T-helper 17 cell (primary cell): ENCODE data around the gene EPB41L4A. TPM values are rescaled to one million over a fixed set of nuclear protein-coding genes. Genes with fewer than 3 reads are reported as not detected.
"Not testable (repeated sequence)": the region's sequence is repeated elsewhere in the genome, so short reads cannot be mapped to it uniquely, and the experiment has no call there.

Source experiments
- ATAC-seq: fragments of 150-1000 bp; cut with Tn5 transposase; 2 replicates; pipeline ENCODE4 v1.10.0; 2021; ENCODE audit warnings: mild to moderate bottlenecking, moderate library complexity
- DNase-seq, 3 donors: peaks; one replicate each; pipeline versions ENCODE4 v3.0.0 to v3.0.0-alpha.2; 2020 to 2021
- H3K9me3 ChIP-seq: one replicate; pipeline ENCODE4 v1.7.0; 2013; ENCODE audit warnings: low read length, mild to moderate bottlenecking; ENCODE audit not compliant: control insufficient read depth, poor library complexity, severe bottlenecking
- H3K27ac Mint-ChIP-seq: one replicate; pipeline ENCODE4 v1.8.0; 2022; ENCODE audit warnings: mild to moderate bottlenecking, moderate library complexity, mixed read lengths
- H3K27me3 Mint-ChIP-seq: one replicate; pipeline ENCODE4 v1.8.0; 2022; ENCODE audit warnings: mixed read lengths
- H3K36me3 Mint-ChIP-seq: one replicate; pipeline ENCODE4 v1.8.0; 2022; ENCODE audit warnings: low read depth, mixed read lengths
- H3K4me1 Mint-ChIP-seq: one replicate; pipeline ENCODE4 v1.8.0; 2022; ENCODE audit warnings: mild to moderate bottlenecking, mixed read lengths
- H3K4me3 Mint-ChIP-seq: one replicate; pipeline ENCODE4 v1.8.0; 2022; ENCODE audit warnings: mild to moderate bottlenecking, moderate library complexity, mixed read lengths
- total RNA-seq, 4 donors: library from RNA in 2 of 4; stranded (reverse) in 2 of 4; gene quantifications; one replicate each; pipeline ENCODE4 v1.2.3 and lab custom pipeline; 2022 to 2026

EPB41L4A gene
- total RNA-seq, 2 donors from 2014 or later: 0.50 to 1.4 TPM

DNA sequence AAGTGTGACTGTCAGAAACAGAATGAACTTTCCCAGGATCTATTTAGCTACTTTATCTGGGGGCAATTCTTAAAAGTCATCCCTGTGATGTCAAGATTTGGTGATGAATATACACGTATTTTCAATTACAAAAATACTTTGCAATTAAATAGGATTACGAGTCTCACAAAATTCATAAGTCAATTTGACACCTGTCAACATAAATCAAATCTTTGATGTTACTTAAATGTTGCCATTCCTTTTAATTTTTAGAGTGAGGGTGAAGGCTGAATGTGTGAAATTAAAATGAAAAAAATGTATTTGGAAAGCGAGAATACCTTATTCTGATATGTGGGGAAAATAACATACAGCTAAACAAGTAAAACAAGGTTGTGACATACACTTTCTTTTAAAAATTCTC, 202.9 kb downstream of the EPB41L4A start:
- H3K27me3 Mint-ChIP-seq: peaks cover 21% of the 10 kb centered on the region
- H3K9me3 ChIP-seq: no peaks in the 10 kb centered on the region
- H3K36me3 Mint-ChIP-seq: no peaks in the 10 kb centered on the region
- H3K27ac Mint-ChIP-seq: no peak overlapping the region
- DNase-seq: no peak
- H3K4me1 Mint-ChIP-seq: no peaks in the 10 kb centered on the region
- no peak overlapping the region for H3K4me3 Mint-ChIP-seq
- ATAC-seq: no peak

GRCh38 chr5:112210430-112211005, 208.6 kb downstream of the EPB41L4A start:
- H3K9me3 ChIP-seq: no peaks in the 10 kb centered on the region
- Mint-ChIP-seq H3K4me1 (no peaks in the 10 kb centered on the region), H3K36me3 (no peaks in the 10 kb centered on the region), H3K27ac (no peak overlapping the region), H3K4me3 (no peak overlapping the region), H3K27me3 (peaks cover 30% of the 10 kb centered on the region)
- no peak for ATAC-seq
- DNase-seq: no peak

DNA sequence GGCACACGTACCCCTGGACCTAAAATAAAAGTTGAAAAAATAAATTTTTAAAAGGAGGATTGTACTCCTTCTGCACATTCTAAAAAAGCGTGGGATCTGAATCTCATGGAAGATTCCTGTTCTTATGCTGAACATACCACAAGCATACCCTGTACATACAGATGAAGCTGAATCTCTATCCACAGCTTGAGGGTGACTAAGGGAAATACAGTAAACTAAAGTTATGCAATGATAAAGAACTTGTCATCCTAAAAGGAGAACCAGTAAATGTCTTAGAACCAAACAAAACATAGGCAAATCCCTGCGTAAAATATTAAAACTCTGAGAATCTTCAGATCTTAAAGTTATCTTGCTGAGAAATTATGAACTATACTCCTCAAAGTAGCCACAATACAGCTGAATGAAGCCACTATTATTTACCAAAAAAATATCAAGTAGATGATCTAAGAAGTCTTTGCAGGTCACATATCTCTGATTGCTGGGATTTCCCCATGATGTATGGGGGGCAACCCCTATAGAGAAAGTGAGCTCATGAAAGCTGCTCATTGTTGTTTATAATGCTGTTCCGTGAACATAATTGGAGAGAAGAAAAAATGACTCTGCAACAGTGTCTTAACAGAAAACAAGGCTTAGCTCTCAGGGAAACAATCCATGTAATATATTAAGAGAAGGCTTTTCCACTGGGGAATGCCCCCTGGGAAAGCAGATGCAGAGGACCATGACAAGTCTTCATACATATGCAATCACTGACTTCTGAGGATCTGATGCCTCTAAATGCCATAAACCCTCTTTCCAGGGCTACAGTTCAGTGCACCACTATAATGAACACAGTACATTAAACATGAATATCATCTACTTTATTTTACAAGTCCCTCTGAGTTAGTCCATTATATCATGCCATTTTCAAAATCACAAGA, 210.1 kb downstream of the EPB41L4A start:
- H3K36me3 Mint-ChIP-seq: no peaks in the 10 kb centered on the region
- H3K4me3 Mint-ChIP-seq: no peak overlapping the region
- DNase-seq (no peak), ATAC-seq (no peak)
- H3K27me3 Mint-ChIP-seq: peaks cover 31% of the 10 kb centered on the region
- H3K27ac Mint-ChIP-seq: no peak overlapping the region
- no peaks in the 10 kb centered on the region for H3K9me3 ChIP-seq
- H3K4me1 Mint-ChIP-seq: no peaks in the 10 kb centered on the region

GRCh38 chr5:112208195-112208594, 210.9 kb downstream of the EPB41L4A start:
- H3K4me3 Mint-ChIP-seq, DNase-seq, H3K4me1 Mint-ChIP-seq, ATAC-seq, H3K36me3 Mint-ChIP-seq, H3K27ac Mint-ChIP-seq, H3K9me3 ChIP-seq: not testable (repeated sequence)
- H3K27me3 Mint-ChIP-seq: peaks cover 30% of the 10 kb centered on the region

- no peaks in the 10 kb centered on the region for H3K4me1 Mint-ChIP-seq
- peaks cover 2% of the 10 kb centered on the region for H3K36me3 Mint-ChIP-seq
- no peak overlapping the region for H3K4me3 Mint-ChIP-seq
- peaks cover 39% of the 10 kb centered on the region for H3K27me3 Mint-ChIP-seq
- ATAC-seq (no peak), DNase-seq (no peak)
- no peak overlapping the region for H3K27ac Mint-ChIP-seq
- H3K9me3 ChIP-seq: no peaks in the 10 kb centered on the region
Measured at GRCh38 chr5:112205846-112206245, 213.2 kb downstream of the EPB41L4A start.

DNA sequence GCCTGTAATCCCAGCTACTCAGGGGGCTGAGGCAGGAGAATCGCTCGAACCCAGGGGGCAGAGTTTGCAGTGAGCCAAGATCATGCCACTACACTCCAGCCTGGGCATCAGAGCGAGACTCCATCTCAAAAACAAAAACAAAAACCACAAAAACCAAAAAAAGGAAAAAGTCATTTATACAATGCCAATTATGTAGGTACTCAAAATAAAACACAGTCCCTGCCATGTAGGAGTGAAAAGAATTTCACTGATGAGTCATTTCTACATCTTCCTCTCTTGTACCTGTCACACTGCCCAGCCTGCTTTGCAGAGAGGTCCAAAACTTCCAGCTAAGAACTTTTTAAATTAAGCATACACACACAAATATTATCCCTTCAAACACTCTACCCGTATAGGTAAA, 215.8 kb downstream of the EPB41L4A start:
- Mint-ChIP-seq H3K27ac (no peak overlapping the region), H3K27me3 (peaks cover 53% of the 10 kb centered on the region), H3K4me3 (no peak overlapping the region), H3K36me3 (peaks cover 2% of the 10 kb centered on the region), H3K4me1 (no peaks in the 10 kb centered on the region)
- ATAC-seq (no peak), DNase-seq (no peak)
- no peaks in the 10 kb centered on the region for H3K9me3 ChIP-seq

- Mint-ChIP-seq H3K27ac (no peak overlapping the region), H3K4me1 (no peaks in the 10 kb centered on the region), H3K36me3 (peaks cover 2% of the 10 kb centered on the region), H3K27me3 (peaks cover 51% of the 10 kb centered on the region), H3K4me3 (no peak overlapping the region)
- ATAC-seq: no peak
- DNase-seq: no peak
- no peaks in the 10 kb centered on the region for H3K9me3 ChIP-seq
Measured at GRCh38 chr5:112202694-112203093, 216.4 kb downstream of the EPB41L4A start.

- no peak for ATAC-seq
- DNase-seq: no peak
- Mint-ChIP-seq H3K27me3 (peaks cover 37% of the 10 kb centered on the region), H3K27ac (no peak overlapping the region), H3K36me3 (peaks cover 2% of the 10 kb centered on the region), H3K4me1 (no peaks in the 10 kb centered on the region), H3K4me3 (no peak overlapping the region)
- H3K9me3 ChIP-seq: no peaks in the 10 kb centered on the region
Measured at GRCh38 chr5:112201141-112201540, 217.9 kb downstream of the EPB41L4A start.

GRCh38 chr5:112200131-112200530, 218.9 kb downstream of the EPB41L4A start:
- peaks cover 2% of the 10 kb centered on the region for H3K36me3 Mint-ChIP-seq
- no peak for ATAC-seq
- DNase-seq: no peak
- H3K27me3 Mint-ChIP-seq: peaks cover 31% of the 10 kb centered on the region
- no peak overlapping the region for H3K4me3 Mint-ChIP-seq
- no peaks in the 10 kb centered on the region for H3K4me1 Mint-ChIP-seq
- no peaks in the 10 kb centered on the region for H3K9me3 ChIP-seq
- no peak overlapping the region for H3K27ac Mint-ChIP-seq

- Mint-ChIP-seq H3K27ac (no peak overlapping the region), H3K4me1 (no peaks in the 10 kb centered on the region), H3K4me3 (no peak overlapping the region), H3K27me3 (peaks cover 27% of the 10 kb centered on the region), H3K36me3 (no peaks in the 10 kb centered on the region)
- ATAC-seq (no peak), DNase-seq (no peak)
- no peaks in the 10 kb centered on the region for H3K9me3 ChIP-seq
Measured at GRCh38 chr5:112196584-112196983, 222.5 kb downstream of the EPB41L4A start.

DNA sequence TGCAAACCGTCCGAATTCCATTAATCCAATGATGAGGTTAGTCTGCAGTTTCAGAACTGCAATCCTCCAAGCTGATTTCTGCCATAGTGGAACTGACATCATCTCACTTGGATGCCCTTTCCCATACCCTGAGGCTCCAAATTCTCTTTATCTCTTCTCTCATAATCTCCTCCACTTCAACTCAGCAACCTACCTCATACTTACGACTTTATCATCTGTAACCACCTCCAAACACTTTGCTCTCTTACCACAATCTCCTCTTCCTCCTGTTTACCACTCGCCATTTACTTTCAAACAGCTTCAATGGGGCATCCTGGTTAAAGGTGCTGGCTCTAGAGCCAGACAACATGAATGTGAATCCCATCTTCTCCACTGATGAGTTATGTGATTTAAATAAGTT, 223.2 kb downstream of the EPB41L4A start:
- DNase-seq (no peak), ATAC-seq (no peak)
- H3K27ac Mint-ChIP-seq: no peak overlapping the region
- H3K4me1 Mint-ChIP-seq: no peaks in the 10 kb centered on the region
- no peaks in the 10 kb centered on the region for H3K36me3 Mint-ChIP-seq
- H3K27me3 Mint-ChIP-seq: peaks cover 28% of the 10 kb centered on the region
- no peak overlapping the region for H3K4me3 Mint-ChIP-seq
- H3K9me3 ChIP-seq: no peaks in the 10 kb centered on the region

DNA sequence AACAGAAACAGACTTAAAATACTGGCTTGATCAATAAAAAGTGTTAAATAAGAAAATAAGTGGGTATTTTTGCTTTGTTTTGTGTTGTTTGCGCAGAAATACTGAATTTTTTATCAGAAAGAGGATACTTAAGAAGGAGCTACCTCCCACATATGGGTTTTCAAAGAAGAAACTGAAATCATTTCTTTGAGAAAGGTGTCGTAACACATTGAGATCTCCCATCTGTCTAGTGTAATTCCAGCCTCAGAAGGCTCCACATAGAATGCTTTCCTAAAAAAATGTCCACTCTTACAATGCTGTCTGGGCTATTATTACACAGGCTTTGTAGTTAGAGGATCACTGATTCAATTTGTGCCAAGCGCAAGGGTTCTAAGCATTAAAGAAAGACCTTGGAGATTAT, 226.2 kb downstream of the EPB41L4A start:
- Mint-ChIP-seq H3K4me3 (no peak overlapping the region), H3K27me3 (peaks cover 42% of the 10 kb centered on the region), H3K4me1 (no peaks in the 10 kb centered on the region), H3K36me3 (peaks cover 7% of the 10 kb centered on the region), H3K27ac (no peak overlapping the region)
- H3K9me3 ChIP-seq: no peaks in the 10 kb centered on the region
- ATAC-seq (no peak), DNase-seq (no peak)

- no peak overlapping the region for H3K4me3 Mint-ChIP-seq
- peaks cover 49% of the 10 kb centered on the region for H3K27me3 Mint-ChIP-seq
Measured at GRCh38 chr5:112192072-112192471, 227.0 kb downstream of the EPB41L4A start.

DNA sequence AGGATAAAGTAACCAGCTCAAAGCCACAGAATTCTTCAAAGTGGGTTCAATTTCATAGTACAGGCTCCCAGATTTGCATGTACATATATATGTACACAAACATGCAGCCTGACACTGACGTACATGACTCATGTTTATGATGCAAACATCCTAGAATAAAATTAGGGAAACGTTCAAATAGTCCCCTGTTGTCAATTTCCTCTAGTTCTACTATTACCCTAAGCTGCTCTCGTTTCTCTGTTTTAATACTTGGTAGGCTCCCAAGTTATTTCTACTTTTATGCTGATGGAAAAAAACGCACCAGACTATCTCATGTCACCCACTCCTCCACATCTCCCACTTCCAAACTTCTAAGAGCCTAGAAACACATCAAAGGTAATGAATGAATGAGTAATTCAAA, 229.7 kb downstream of the EPB41L4A start:
- Mint-ChIP-seq H3K4me3 (no peak overlapping the region), H3K36me3 (peaks cover 7% of the 10 kb centered on the region), H3K4me1 (no peaks in the 10 kb centered on the region), H3K27me3 (peaks cover 58% of the 10 kb centered on the region), H3K27ac (no peak overlapping the region)
- DNase-seq (no peak), ATAC-seq (no peak)
- H3K9me3 ChIP-seq: no peaks in the 10 kb centered on the region

More at GRCh38 chr5:112192072-112192471, 227.0 kb downstream of the EPB41L4A start:
- no peaks in the 10 kb centered on the region for H3K4me1 Mint-ChIP-seq
- H3K27ac Mint-ChIP-seq: no peak overlapping the region
- ATAC-seq: no peak
- no peak for DNase-seq
- peaks cover 7% of the 10 kb centered on the region for H3K36me3 Mint-ChIP-seq
- no peaks in the 10 kb centered on the region for H3K9me3 ChIP-seq
